Trophoblast cell (in vitro differentiated cells and primary cell): ENCODE results near the gene GSTA3.
"Not testable (repeated sequence)": the region's sequence is repeated elsewhere in the genome, so short reads cannot be mapped to it uniquely, and the experiment has no call there.

Source experiments
- DNase-seq, 2 donors: peaks; one replicate each; pipeline ENCODE4 v3.0.0-alpha.2; 2016
- H2AFZ ChIP-seq: 2 replicates; pipeline ENCODE4 v1.6.1; 2013; ENCODE audit warnings: low read length, moderate library complexity, mild to moderate bottlenecking; ENCODE audit not compliant: insufficient read depth, poor library complexity
- H2AK5ac ChIP-seq: 2 replicates; pipeline ENCODE4 v1.6.1; 2013; ENCODE audit warnings: mild to moderate bottlenecking, low read length
- H2BK120ac ChIP-seq: 2 replicates; pipeline ENCODE4 v1.6.1; 2013; ENCODE audit warnings: low read length, mild to moderate bottlenecking, moderate library complexity; ENCODE audit not compliant: insufficient read depth, poor library complexity
- H2BK12ac ChIP-seq: 2 replicates; pipeline ENCODE4 v1.6.1; 2013; ENCODE audit warnings: mild to moderate bottlenecking, low read length, moderate library complexity
- H2BK5ac ChIP-seq: 2 replicates; pipeline ENCODE4 v1.6.1; 2013; ENCODE audit warnings: low read length, low read depth, moderate library complexity, mild to moderate bottlenecking; ENCODE audit not compliant: poor library complexity
- H3K14ac ChIP-seq: 2 replicates; pipeline ENCODE4 v1.6.1; 2013; ENCODE audit warnings: mild to moderate bottlenecking, low read length
- H3K18ac ChIP-seq: 2 replicates; pipeline ENCODE4 v1.6.1; 2013; ENCODE audit warnings: mild to moderate bottlenecking, low read length
- H3K23ac ChIP-seq: 2 replicates; pipeline ENCODE4 v1.6.1; 2013; ENCODE audit warnings: low read length
- H3K27ac ChIP-seq: 2 replicates; pipeline ENCODE4 v1.5.1; 2013; ENCODE audit warnings: low read depth, mild to moderate bottlenecking, inconsistent platforms, low read length, moderate library complexity
- H3K27me3 ChIP-seq: 2 replicates; pipeline ENCODE4 v1.6.1; 2013; ENCODE audit warnings: inconsistent platforms, mild to moderate bottlenecking, low read length, moderate library complexity; ENCODE audit not compliant: insufficient read depth
- H3K36me3 ChIP-seq, 2 experiments: 1 replicate in 1 of 2; 2 replicates in 1 of 2; pipeline ENCODE4 v1.6.1; 2013; ENCODE audit warnings: low read length in 2 of 2, mild to moderate bottlenecking in 2 of 2, moderate library complexity in 1 of 2; ENCODE audit not compliant: insufficient read depth in 2 of 2, control insufficient read depth in 1 of 2
- H3K4ac ChIP-seq: 2 replicates; pipeline ENCODE4 v1.6.1; 2013; ENCODE audit warnings: low read depth, mild to moderate bottlenecking, low read length, moderate library complexity
- H3K4me1 ChIP-seq, 2 experiments: 1 replicate in 1 of 2; 2 replicates in 1 of 2; pipeline ENCODE4 v1.6.1; 2013; ENCODE audit warnings: low read length in 2 of 2, mild to moderate bottlenecking in 2 of 2, moderate library complexity in 1 of 2; ENCODE audit not compliant: insufficient read depth in 2 of 2, control insufficient read depth in 1 of 2
- H3K4me2 ChIP-seq: 2 replicates; pipeline ENCODE4 v1.6.1; 2013; ENCODE audit warnings: inconsistent platforms, mild to moderate bottlenecking, low read length, moderate library complexity
- H3K4me3 ChIP-seq: 2 replicates; pipeline ENCODE4 v1.5.1; 2013; ENCODE audit warnings: mild to moderate bottlenecking, low read depth, low read length, inconsistent platforms
- H3K79me1 ChIP-seq: one replicate; pipeline ENCODE4 v1.6.1; 2013; ENCODE audit warnings: low read length
- H3K79me2 ChIP-seq: 2 replicates; pipeline ENCODE4 v1.6.1; 2013; ENCODE audit warnings: low read length, mild to moderate bottlenecking; ENCODE audit not compliant: control insufficient read depth, insufficient read depth, poor library complexity
- H3K9ac ChIP-seq: 2 replicates; pipeline ENCODE4 v1.6.1; 2013; ENCODE audit warnings: mild to moderate bottlenecking, low read length
- H3K9me3 ChIP-seq: 2 replicates; pipeline ENCODE4 v1.6.1; 2013; ENCODE audit warnings: low read depth, mild to moderate bottlenecking, control low read depth, inconsistent platforms, low read length; ENCODE audit not compliant: insufficient read depth
- H4K12ac ChIP-seq: 2 replicates; pipeline ENCODE4 v1.6.1; 2013; ENCODE audit warnings: low read depth, mild to moderate bottlenecking, low read length, moderate library complexity
- H4K8ac ChIP-seq: 2 replicates; pipeline ENCODE4 v1.6.1; 2013; ENCODE audit warnings: low read depth, mild to moderate bottlenecking, low read length, moderate library complexity
- H4K91ac ChIP-seq: one replicate; pipeline ENCODE4 v1.6.1; 2013; ENCODE audit warnings: low read depth, mild to moderate bottlenecking, low read length, moderate library complexity
- WGBS: extraction: QIAGEN DNeasy Blood & Tissue Kit; methylation state at CpG from one replicate; pipeline ENCODE4 v1.1.7; 2013; ENCODE audit warnings: missing lambda C conversion rate; ENCODE audit not compliant: insufficient read length, insufficient coverage; ENCODE audit errors: extremely low coverage; 5-methylcytosine and 5-hydroxymethylcytosine counted together

The GSTA3 gene

DNA sequence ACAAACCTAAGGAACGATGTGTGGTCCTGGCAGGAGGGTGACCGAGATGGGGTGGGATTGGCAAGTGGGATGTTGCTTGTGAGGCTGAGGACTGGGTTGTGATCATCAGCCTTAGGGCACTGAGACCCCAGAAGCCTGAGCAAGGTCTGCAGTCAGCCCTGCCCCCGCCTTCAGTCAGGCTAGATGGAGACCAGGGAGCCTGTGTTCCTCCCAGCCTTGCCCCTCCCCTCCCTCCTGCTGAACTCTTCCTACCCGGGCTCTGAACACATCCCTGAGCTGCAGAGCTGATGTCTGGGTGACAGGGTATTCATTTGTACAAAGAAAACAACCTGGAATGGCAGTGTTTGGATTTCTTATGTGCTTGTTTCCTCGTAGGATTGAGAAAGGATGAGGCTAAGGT is 40.6 kb downstream of the GSTA3 start:
- no CpG with 5 or more reads among the region's 5 CpGs for WGBS
- not testable (repeated sequence) for H3K14ac ChIP-seq, H3K9ac ChIP-seq, H4K12ac ChIP-seq, H3K27me3 ChIP-seq, H3K4ac ChIP-seq, H4K8ac ChIP-seq, H3K4me2 ChIP-seq, H3K27ac ChIP-seq, H2BK120ac ChIP-seq, H3K36me3 ChIP-seq, H3K79me2 ChIP-seq, H3K23ac ChIP-seq, H2AFZ ChIP-seq, H3K9me3 ChIP-seq, H3K4me3 ChIP-seq, H2AK5ac ChIP-seq, H2BK5ac ChIP-seq, H3K79me1 ChIP-seq, DNase-seq, H3K18ac ChIP-seq, H2BK12ac ChIP-seq, H4K91ac ChIP-seq, H3K4me1 ChIP-seq

DNA sequence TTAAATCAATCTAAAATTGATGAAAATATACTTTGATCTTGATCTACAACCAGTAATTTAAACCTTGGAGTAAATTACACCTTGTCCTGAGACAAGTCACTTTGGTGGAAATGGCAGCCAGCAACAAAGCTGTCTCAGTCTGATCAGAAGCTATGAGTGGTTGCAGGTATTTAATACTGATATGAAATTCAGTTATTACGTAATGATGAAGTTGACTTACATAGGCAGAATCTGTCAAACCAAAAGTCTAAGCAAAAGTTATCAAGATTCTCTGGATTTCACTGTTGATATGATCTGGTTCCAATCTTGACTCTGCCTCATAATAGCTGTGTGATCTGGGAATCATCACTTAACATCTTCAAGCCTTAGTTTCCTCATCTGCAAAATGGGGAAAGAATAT is 41.3 kb downstream of the GSTA3 start:
- H3K27ac ChIP-seq: no peak overlapping the region
- no peaks in the 10 kb centered on the region for H3K4me1 ChIP-seq
- H3K9me3 ChIP-seq: no peaks in the 10 kb centered on the region
- H3K18ac ChIP-seq: no peak overlapping the region
- no peak overlapping the region for H2BK12ac ChIP-seq
- no peak overlapping the region for H2BK5ac ChIP-seq
- no peak for DNase-seq
- no peak overlapping the region for H2AFZ ChIP-seq
- no peak overlapping the region for H3K9ac ChIP-seq
- no peak overlapping the region for H3K14ac ChIP-seq
- no peak overlapping the region for H3K4me3 ChIP-seq
- no peak overlapping the region for H2AK5ac ChIP-seq
- H4K8ac ChIP-seq: no peak overlapping the region
- no peaks in the 10 kb centered on the region for H3K79me2 ChIP-seq
- no CpG with 5 or more reads among the region's 1 CpG for WGBS
- H3K23ac ChIP-seq: no peak overlapping the region
- no peak overlapping the region for H4K12ac ChIP-seq
- no peak overlapping the region for H2BK120ac ChIP-seq
- H3K4me2 ChIP-seq: no peak overlapping the region
- no peaks in the 10 kb centered on the region for H3K27me3 ChIP-seq
- no peak overlapping the region for H3K4ac ChIP-seq
- H3K79me1 ChIP-seq: no peaks in the 10 kb centered on the region
- no peak overlapping the region for H4K91ac ChIP-seq
- no peaks in the 10 kb centered on the region for H3K36me3 ChIP-seq

DNA sequence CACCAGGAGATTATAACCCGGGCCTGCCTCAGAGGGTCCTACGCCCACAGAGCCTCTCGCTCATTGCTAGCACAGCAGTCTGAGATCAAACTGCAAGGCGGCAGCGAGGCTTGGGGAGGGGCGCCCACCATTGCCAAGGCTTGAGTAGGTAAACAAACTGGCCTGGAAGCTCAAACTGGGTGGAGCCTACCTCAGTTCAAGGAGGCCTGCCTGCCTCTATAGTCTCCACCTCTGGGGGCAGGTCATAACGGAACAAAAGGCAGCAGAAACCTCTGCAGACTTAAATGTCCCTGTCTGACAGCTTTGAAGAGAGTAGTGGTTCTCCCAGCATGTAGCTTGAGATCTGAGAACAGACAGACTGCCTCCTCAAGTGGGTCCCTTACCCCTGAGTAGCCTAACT is 48.3 kb downstream of the GSTA3 start:
- not testable (repeated sequence) for H3K4me3 ChIP-seq, H3K4me2 ChIP-seq, H2AK5ac ChIP-seq, H3K27me3 ChIP-seq, H3K14ac ChIP-seq, H4K91ac ChIP-seq, DNase-seq, H3K23ac ChIP-seq, H3K79me1 ChIP-seq, H3K9ac ChIP-seq, H2BK5ac ChIP-seq, H3K9me3 ChIP-seq, H3K79me2 ChIP-seq, H3K4me1 ChIP-seq, H3K27ac ChIP-seq, H3K36me3 ChIP-seq, H4K12ac ChIP-seq, H2BK12ac ChIP-seq, H2BK120ac ChIP-seq, H3K18ac ChIP-seq, H4K8ac ChIP-seq, H2AFZ ChIP-seq, H3K4ac ChIP-seq
- no CpG with 5 or more reads among the region's 7 CpGs for WGBS

DNA sequence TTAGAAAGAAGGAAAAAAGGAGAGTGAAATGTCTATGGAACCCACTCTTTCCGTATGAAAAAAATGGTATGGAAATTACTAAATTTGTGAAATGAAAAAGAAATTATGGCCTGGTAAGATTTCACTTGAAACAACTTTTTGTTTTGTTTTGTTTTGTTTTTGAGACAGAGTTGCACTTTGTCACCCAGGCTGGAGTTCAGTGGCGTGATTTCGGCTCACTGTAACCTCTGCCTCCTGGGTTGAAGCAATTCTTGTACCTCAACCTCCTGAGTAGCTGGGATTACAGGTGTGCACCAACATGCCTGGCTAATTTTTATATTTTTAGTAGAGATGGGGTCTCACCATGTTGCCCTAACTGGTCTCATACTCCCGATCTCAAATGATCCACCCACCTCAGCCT is 51.1 kb downstream of the GSTA3 start:
- Histone ChIP-seq H3K9ac (no peak overlapping the region), H3K23ac (no peak overlapping the region), H2BK120ac (no peak overlapping the region), H3K4me1 (no peaks in the 10 kb centered on the region), H3K9me3 (no peaks in the 10 kb centered on the region), H4K91ac (no peak overlapping the region), H3K4me2 (no peak overlapping the region), H4K8ac (no peak overlapping the region), H4K12ac (no peak overlapping the region), H3K79me1 (no peaks in the 10 kb centered on the region), H2AK5ac (no peak overlapping the region), H3K36me3 (no peaks in the 10 kb centered on the region), H3K4me3 (no peak overlapping the region), H3K27me3 (no peaks in the 10 kb centered on the region), H3K79me2 (no peaks in the 10 kb centered on the region), H3K27ac (no peak overlapping the region), H3K18ac (no peak overlapping the region), H3K4ac (no peak overlapping the region), H2BK5ac (no peak overlapping the region), H2AFZ (no peak overlapping the region), H3K14ac (no peak overlapping the region), H2BK12ac (no peak overlapping the region)
- no peak for DNase-seq
- no CpG with 5 or more reads among the region's 4 CpGs for WGBS
